ENCODE results near the gene ARHGEF1.

The ARHGEF1 gene

DNA sequence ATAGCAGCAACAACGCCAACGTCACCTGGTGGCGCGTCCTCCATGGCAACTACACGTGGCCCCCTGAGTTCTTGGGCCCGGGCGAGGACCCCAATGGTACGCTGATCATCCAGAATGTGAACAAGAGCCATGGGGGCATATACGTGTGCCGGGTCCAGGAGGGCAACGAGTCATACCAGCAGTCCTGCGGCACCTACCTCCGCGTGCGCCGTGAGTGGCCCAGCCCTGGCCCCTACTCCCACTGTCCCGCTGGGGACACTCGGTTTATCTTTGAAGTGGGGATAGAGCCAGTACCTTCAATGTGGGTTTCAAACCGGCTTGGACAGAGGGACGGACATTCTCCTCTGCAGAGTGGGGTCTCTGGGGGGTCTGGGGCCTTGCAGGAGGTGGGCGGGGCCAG lies 3.9 kb upstream of the ARHGEF1 start:
- in situ Hi-C loops (cut with MboI; ENCODE audit: low sequenced_read_pairs) = no loop called here

DNA sequence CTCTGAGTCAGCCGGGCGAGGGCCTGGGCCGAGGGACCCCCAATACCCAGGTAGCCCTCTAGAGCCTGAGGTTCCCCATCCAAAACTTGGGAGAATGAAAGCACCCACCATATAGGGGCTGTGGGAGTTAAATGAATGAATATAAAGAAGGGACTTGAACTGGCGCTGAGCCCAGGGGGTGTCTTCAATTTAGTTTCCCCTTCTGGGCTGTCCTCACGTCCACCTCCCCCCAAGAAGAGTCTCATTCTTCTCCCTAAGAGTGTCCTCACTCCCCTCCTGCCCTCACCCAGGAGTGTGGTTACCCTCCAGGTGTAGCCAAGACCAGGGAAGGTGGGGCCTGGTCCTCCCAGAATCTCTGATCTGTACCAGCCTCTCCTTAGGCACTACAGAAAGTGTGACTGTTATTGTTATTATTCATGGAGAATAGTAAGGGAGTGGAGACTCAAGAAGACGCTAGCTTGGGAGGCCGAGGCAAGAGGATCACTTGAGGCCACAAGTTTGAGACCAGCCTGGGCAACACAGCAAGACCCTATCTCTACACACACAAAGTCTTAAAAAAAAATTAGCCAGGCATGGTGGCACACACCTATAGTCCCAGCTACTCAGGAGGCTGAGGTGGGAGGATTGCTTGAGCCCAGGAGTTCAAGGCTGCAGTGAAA lies 3.2 kb upstream of the ARHGEF1 start:
- in situ Hi-C loops (cut with MboI; ENCODE audit: low sequenced_read_pairs) = loop anchor here (10.0 kb wide), 1 partner anchor 65 kb away; no protein-coding TSS in a partner anchor

DNA sequence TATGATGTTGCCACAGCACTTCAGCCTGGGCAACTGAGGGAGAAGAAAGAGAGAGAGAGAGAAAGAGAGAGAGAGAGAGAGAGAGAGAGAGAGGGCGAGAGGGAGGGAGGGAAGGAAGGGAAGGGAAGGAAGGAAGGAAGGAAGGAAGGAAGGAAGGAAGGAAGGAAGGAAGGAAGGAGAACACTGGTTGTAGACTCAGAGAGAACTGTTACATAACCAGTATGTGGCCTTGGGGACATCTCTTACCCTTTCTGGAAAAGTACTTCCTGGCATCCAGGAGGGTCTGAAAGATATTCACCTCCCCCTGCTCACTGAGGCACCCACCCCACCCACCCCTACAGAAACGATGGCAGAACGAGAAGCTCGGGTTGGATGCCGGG lies 2.7 kb upstream of the ARHGEF1 start:
- in situ Hi-C loops (cut with MboI; ENCODE audit: low sequenced_read_pairs) = loop anchor here (10.0 kb wide), 1 partner anchor 64 kb away; no protein-coding TSS in a partner anchor

DNA sequence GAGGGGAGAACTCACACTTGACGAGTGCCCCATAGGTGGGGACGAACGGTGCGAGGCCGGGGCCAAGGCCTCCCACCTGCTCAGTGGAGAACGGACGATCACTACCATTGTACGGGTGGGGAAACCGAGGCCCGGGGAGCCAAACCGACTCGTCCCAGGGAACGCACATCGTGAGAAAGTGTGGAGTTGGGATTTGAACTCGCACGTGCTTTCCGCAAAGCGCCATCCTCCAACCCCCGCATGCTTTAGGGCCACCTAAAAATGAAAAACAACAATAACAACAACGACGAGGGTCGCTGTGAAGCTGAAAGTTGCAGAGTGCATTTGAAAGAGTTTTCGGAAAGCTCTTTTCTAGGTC lies 458 bp downstream of the ARHGEF1 start:
- in situ Hi-C loops (cut with MboI; ENCODE audit: low sequenced_read_pairs) = loop anchor here (10.0 kb wide), 1 partner anchor 61 kb away; no protein-coding TSS in a partner anchor

DNA sequence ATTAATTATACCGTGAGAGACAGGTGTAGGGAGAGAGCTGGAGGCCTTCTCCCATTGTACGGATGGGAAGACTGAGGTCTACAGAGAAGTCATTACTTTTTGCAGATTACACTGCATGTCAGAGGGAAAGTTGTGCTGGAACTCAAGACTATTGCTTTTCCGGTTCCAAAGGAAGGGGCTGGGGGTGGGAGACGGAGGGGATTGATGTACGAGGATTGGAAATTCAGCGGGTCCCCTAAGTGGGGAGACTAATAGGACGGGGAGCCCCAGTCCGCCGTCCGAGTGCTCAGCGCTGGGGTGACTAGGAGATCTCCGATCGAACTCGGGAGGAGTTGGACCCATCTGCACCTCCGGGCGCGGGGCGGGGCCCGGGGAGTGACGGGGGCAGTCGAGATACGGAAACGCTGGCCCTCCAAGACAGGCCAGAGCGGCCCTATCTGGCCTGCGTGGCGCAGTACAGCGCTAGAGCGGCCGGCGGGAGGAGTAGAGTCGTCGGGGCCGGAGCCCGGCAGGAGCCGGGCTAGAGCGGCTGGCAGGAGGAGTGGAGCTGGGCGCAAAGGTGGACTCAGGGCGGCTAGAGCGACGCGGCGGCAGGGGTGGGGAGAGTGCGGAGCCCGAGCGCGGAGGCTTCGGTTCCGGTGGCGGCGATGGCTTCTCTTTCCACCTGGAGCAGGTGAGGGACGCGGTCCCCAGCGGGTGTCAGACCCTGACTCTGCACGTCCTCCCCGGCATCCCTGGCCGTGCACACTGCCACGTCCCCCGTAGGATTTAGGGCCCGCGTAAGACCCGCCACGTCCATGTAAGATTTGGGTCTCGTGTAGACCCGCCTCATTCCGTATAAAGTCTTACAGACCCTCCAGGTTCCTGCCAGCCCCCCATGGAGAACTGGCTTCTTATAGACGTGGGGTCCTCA lies 1.1 kb downstream of the ARHGEF1 start:
- in situ Hi-C loops (cut with MboI; ENCODE audit: low sequenced_read_pairs) = loop anchor here (10.0 kb wide), 1 partner anchor 61 kb away; no protein-coding TSS in a partner anchor

DNA sequence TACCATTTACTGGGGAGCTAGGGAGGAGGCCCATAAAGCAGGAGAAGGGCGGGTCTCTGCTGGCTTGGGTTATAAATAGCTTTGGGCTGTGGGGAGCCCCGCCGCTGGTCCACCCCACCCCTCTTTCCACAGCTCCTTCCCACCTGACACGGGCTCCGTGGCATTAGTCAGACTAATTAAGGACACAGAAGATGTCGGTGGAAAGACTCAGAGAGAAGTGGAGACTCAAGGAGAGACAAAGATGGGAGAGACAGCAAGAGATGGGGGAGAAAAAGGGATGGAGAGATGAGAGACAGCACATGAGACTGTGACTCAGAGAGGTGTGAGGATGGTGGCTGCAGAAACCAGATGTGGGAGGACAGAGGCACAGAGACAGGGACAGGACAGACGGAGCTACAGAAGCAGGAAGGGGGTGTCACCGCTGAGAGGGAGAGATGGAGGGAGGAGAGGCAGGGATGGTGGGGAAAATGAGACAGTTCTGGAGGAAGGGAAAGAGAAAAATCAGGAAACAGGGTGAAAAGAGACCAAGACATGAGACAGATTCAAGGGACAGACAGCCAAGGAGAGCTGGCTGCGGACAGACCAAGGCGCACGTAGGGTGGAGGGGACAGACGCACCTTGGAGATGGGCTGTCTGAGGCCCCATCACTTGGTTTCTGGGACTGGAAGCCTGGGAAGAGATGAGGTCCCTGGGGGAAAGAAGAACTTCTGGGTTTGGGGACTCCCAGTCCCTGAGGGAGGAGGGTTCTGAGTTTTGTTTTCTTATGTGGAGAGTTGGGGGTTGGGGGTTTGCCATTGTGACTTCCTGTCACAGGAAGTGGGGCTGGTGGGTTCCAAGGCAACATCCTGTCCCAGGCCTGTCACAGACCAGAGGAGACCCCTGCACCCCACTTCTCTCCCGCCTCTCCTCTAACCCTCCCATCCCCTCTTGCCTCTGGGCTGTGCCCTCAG lies 4.1 kb downstream of the ARHGEF1 start:
- in situ Hi-C loops (cut with MboI; ENCODE audit: low sequenced_read_pairs) = loop anchor here (10.0 kb wide), 1 partner anchor 58 kb away; no protein-coding TSS in a partner anchor

DNA sequence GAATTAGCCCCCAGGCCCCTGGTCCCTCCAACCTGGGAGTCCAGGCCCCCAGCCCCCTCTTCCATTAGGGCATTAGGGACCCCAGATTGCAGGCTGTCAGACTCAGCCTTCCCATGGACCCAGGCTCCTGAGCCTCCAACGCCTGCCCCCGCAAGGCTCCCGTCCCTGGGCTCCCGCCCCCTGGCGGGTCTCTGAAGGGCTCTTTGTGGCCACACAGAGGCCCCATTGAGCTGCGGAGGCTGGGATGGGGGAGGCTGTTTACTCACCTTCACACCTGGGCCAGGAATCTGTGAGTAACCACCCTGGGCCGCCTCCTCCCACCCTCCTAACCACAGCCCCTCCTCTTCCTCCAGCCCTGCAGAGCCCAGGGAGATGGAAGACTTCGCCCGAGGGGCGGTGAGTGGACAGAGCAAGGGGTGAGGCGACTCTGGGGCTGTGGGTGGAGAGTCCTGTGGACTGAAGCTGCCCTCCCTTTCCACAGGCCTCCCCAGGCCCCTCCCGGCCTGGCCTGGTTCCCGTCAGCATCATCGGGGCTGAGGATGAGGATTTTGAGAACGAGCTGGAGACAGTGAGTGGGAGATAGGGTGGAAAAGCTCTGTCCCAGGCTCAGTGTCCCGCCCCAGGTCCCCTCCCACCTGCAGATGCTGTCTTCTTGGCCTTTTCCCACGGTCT lies 4.9 kb downstream of the ARHGEF1 start:
- in situ Hi-C loops (cut with MboI; ENCODE audit: low sequenced_read_pairs) = loop anchor here (10.0 kb wide), 1 partner anchor 57 kb away; no protein-coding TSS in a partner anchor

DNA sequence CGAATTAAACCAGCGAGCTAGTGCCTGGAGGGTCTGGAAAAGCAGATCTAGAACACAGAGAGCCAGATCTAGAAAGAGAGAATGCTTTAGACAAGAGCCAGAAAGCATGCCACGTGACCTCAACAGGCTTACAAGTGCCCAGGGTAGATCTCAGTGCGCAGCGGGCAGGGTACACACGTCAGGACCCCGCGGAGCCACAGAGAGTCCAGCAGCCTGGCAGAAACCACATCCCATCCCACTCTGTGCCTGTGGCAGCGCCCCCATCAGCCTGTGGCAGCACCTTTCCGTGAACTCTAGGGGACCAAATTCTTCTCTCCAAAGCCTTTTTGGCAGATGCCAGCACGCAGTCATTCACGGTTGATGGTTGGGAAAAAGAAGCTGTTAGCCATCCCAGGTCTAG lies 5.9 kb downstream of the ARHGEF1 start:
- in situ Hi-C loops (cut with MboI; ENCODE audit: low sequenced_read_pairs) = loop anchor here (10.0 kb wide), 1 partner anchor 56 kb away; no protein-coding TSS in a partner anchor

DNA sequence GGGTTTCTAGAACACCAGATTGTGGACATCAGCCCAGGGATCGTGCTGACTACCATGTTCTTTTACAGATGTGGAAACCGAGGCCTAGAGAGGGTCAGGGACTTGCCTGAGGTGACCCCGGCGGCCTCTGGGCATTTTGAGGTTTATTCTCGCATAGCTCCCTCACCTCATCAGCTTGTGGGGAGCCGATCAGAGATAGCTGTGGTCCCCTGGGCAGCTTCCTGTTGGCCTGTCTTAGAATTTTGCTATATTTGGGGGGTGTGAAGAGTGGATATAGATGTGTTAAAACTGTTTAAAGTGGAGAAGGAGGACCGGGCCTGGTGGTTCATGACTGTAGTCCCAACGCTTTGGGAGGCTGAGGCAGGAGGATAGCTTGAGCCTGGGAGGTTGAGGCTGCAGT lies 6.9 kb downstream of the ARHGEF1 start:
- in situ Hi-C loops (cut with MboI; ENCODE audit: low sequenced_read_pairs) = loop anchor here (10.0 kb wide), 1 partner anchor 55 kb away; no protein-coding TSS in a partner anchor

DNA sequence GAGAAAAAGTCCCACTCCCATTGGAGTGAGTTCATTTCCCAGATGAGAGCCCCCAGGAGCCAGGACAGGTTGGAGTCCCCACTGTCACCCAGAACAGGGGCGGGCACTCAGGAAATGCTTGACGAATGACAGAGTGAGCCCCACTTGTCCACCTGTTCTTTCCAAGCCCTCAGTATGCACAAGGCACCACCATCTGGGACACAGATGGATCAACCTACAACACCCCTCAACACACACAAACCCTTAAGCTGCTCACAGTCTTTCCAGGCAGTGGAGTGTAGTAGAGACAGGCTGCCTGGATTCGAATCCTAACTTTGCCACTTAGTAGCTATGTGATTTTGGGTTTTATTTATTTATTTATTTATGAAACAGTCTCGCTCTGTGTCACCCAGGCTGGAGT lies 8.0 kb downstream of the ARHGEF1 start:
- in situ Hi-C loops (cut with MboI; ENCODE audit: low sequenced_read_pairs) = no loop called here

DNA sequence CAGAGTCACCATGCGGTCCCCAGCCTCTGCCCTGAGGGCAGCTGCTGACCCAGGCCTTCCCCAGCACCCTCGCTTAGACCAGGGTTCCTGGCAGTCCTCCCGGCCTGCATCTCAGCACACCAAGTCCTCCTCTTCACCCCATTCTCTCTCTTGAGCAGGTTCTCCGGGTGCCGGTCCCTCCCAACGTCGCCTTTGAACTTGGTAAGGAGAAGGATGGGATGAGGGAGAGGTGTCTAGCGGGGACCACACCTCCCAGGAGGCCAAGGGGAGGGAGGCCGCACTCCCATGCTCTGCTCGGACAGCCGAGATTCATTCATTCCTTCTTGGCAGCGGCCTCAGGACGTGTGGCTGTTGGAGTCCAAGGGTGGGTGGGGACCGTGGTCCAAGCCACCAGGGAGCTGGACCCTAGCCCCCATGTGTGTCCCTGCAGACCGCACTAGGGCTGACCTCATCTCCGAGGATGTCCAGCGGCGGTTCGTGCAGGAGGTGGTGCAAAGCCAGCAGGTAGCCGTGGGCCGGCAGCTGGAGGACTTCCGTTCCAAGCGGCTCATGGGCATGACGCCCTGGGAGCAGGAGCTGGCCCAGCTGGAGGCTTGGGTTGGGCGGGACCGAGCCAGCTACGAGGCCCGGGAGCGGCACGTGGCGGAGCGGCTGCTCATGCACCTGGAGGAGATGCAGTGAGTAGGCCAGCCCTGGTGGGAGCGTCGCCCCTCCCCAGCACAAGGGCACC lies 9.4 kb downstream of the ARHGEF1 start:
- in situ Hi-C loops (cut with MboI; ENCODE audit: low sequenced_read_pairs) = no loop called here

DNA sequence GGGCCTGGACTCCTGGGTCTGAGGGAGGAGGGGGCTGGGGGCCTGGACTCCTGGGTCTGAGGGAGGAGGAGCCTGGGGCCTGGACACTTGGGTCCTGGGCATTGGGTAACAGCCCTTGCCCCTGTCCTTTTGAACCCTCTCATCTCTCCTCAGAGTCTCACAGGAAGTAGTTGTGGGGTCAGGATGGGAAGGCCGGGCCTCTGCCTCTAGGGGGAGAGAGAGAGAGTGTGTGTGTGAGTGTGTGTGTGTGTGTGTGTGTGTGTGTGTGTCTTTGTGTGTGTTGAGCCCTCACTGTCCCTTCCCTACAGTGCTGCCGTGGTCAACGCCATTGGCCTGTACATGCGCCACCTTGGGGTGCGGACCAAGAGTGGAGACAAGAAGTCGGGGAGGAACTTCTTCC lies 10.9 kb downstream of the ARHGEF1 start:
- in situ Hi-C loops (cut with MboI; ENCODE audit: low sequenced_read_pairs) = no loop called here

DNA sequence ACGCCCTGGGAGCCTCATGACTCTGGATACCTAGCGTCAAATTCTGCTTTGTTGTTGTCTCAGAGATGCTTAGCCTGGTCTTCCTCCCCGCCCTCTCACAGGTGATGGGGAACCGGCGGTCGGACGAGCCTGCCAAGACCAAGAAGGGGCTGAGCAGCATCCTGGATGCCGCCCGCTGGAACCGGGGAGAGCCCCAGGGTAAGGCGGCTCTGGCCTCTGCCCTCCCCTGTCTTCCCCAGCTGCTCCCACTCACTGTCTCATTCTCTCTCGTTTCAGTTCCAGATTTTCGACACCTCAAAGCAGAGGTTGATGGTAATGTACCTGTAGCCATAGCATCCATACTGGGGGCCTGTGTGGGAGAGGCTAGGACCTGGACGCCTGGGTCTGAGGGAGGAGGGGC lies 11.4 kb downstream of the ARHGEF1 start:
- in situ Hi-C loops (cut with MboI; ENCODE audit: low sequenced_read_pairs) = no loop called here

DNA sequence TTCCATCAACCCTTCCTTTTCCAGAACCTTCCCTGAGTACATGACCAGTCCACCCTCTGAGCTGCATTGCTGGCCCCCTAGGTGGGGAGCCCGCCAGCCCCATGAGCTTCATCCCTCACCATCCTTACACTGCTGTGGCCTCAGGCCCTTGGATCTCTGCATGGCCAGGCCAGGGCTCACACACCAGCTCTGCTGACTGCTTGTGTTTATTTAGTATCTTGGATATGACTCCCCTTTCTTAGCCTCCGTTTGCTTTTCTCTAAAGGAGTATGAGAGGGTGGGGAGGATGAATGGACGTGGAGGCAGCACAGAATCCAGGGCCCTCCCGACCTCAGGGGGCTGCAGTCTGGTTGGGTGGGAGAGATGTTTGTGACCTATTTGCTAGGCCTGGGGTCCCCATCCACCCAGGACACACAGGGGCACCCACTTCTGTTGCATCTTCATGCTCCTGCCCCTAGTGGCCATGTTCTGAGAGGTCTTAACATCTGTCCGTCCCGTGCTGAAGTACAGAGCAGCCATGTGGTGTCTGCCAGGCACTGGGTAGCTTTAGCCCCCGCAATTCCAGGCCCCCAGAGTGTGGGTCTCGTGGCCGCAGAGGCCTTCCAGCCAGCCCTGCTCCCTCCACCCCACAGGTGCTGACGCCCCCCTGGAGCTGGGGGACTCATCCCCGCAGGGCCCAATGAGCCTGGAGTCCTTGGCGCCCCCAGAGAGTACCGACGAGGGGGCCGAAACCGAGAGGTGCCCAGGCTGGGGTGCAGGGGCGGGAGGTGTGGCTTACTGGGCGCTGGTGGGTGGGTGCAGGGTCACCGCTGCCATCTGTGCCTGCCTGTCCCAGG lies 13.0 kb downstream of the ARHGEF1 start:
- in situ Hi-C loops (cut with MboI; ENCODE audit: low sequenced_read_pairs) = no loop called here

DNA sequence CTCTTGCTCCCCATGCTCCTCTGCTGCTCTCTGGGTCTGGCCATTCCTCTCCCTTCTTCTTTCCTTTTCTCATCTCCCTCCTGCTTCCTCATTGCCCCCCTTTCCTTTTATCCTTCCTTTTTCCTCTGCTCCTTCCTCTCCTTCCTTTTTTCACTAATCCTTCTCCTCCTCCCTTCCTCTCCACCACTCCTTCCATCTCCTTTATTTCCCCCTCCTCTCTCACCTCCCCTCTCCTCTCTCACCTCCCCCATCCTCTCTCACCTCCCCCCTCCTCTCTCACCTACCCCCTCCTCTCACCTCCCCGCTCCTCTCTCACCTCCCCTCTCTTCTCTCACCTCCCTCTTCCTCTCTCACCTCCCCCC lies 13.6 kb downstream of the ARHGEF1 start:
- in situ Hi-C loops (cut with MboI; ENCODE audit: low sequenced_read_pairs) = no loop called here

DNA sequence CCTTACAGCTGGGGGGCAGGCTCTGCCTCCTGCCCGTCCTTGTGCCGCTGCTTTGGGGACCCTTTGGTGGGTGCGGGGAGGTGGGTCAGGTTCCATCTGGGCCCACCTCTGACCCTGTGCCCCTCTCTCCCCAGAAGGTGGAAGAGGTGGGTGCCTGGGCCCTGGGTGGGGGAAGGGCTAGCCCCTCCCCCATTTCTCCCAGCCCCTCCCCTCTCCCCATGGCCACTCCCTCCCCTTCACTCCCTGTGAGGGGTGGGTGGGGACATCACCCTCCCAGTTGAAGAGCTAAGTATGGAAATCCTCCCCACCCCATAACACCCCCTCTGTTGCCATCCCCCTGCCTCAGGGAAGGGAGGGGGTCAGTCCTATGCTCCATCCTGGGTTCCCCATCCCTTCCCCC lies 14.2 kb downstream of the ARHGEF1 start:
- in situ Hi-C loops (cut with MboI; ENCODE audit: low sequenced_read_pairs) = no loop called here

DNA sequence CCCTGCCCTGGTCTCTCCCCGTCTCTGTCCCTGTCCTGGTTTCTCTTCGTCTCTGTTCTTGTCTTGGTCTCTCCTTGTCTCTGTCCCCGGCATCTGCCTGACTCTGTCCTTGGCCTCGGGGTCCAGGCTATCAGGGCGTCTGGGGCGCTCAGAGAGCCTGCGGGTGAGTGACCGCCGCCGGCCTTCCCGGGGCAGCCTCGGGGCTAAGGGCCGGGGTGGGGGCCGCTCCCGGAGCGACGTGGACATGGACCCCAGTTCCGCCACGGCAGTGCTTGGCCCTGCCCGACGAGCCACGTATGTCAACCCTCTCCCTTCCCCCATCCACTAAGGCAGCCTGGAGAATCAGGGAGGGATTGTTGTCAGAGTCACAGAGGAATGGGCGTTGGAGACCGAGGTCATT lies 14.8 kb downstream of the ARHGEF1 start:
- in situ Hi-C loops (cut with MboI; ENCODE audit: low sequenced_read_pairs) = no loop called here

DNA sequence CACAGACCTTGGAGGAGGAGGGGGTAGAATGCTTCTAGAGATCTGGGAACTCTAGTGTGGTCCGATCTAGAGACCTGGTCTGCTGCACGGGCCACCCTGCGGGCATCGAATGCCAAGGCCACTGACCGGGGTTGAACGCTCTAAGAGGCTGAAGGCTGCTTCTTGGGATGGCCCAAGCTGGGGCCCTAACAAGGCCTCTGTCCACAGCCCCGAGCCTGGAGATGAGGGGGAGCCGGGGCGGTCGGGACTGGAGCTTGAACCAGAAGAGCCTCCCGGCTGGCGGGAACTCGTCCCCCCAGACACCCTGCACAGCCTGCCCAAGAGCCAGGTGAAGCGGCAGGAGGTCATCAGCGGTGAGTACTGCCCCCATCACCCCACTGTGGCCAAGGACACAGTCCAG lies 15.3 kb downstream of the ARHGEF1 start:
- in situ Hi-C loops (cut with MboI; ENCODE audit: low sequenced_read_pairs) = no loop called here

Data from HL-60/S4 treated with phorbol 12-myristate 13-acetate at 8.2 ng/mL for 4 days and 3 days (cell line).